Ascending aorta (tissue), 2 donors: ENCODE measurements around the gene ADAMTS2. TPM values are rescaled to one million over a fixed set of nuclear protein-coding genes. Genes with fewer than 3 reads are reported as not detected.

Experiments used
- DNase-seq, 2 donors: peaks; one replicate each; pipeline ENCODE4 v3.0.0-alpha.2; 2019; ENCODE audit warnings: low spot score in 2 of 2
- H3K27ac ChIP-seq, 2 donors: fragments of 200-600 bp; sonication (generic); one replicate each; pipeline ENCODE4 v1.5.1; 2016 to 2017; ENCODE audit warnings: mild to moderate bottlenecking in 1 of 2
- H3K27me3 ChIP-seq: fragments of 200-600 bp; sonication (generic); one replicate; pipeline ENCODE4 v1.5.1; 2017
- H3K36me3 ChIP-seq, 2 donors: fragments of 200-600 bp; sonication (generic); one replicate each; pipeline ENCODE4 v1.5.1; 2016
- H3K4me1 ChIP-seq, 2 donors: fragments of 200-600 bp; sonication (generic); one replicate each; pipeline ENCODE4 v1.5.1; 2016 to 2017; ENCODE audit warnings: mild to moderate bottlenecking in 1 of 2
- H3K4me3 ChIP-seq, 2 donors: fragments of 200-600 bp; sonication (generic); one replicate each; pipeline ENCODE4 v1.5.1; 2016 to 2017; ENCODE audit warnings: mild to moderate bottlenecking in 1 of 2
- H3K9me3 ChIP-seq, 2 donors: fragments of 200-600 bp; sonication (generic); one replicate each; pipeline ENCODE4 v1.5.1; 2016
- intact Hi-C: fragments of 100-400 bp; cut with DNase I; formaldehyde crosslinking; loops from one replicate; pipeline ENCODE4 v1.15.1; 2023
- total RNA-seq: library from RNA; depleted of rRNA; stranded (reverse); fragments of >200 nt; gene quantifications from one replicate; pipeline ENCODE4 v1.1.0, GENCODE V29; 2016
- TF ChIP-seq, protein P1 (sequence below), 3 experiments: fragments of 200-600 bp in 2 of 3; fragments of 450-650 bp in 1 of 3; sonication (generic) in 2 of 3; IDR thresholded peaks; one replicate each; pipeline ENCODE4 v1.5.1; 2016 to 2019; ENCODE audit warnings: antibody characterized with exemption in 3 of 3, mild to moderate bottlenecking in 1 of 3, moderate library complexity in 1 of 3

The ADAMTS2 gene
- total RNA-seq, 1 donor from 2014 or later, result 51.0 TPM

DNA sequence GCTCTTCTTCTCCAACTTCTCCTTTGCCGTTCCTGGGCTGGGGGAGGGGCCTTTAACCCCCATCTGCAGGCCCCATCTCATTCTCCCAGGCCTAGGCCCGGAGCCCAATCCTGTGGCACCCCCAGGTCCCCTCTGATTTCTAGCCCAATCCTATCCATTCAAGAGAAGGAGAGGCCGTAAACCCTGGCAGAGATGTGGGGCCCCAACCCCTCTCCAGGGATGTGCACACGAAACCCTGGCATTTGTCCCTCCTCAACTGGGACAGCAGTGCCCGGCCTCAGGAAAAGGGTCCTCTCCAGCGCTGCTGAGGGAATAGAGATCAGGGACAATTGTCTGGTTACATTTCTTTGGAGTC lies 24.2 kb upstream of the ADAMTS2 start:
- no peak for DNase-seq
- Histone ChIP-seq H3K27ac (no peak overlapping the region), H3K4me1 (no peaks in the 10 kb centered on the region), H3K9me3 (no peaks in the 10 kb centered on the region), H3K4me3 (no peak overlapping the region), H3K27me3 (no peaks in the 10 kb centered on the region), H3K36me3 (no peaks in the 10 kb centered on the region)
- TF ChIP-seq, protein P1, sequence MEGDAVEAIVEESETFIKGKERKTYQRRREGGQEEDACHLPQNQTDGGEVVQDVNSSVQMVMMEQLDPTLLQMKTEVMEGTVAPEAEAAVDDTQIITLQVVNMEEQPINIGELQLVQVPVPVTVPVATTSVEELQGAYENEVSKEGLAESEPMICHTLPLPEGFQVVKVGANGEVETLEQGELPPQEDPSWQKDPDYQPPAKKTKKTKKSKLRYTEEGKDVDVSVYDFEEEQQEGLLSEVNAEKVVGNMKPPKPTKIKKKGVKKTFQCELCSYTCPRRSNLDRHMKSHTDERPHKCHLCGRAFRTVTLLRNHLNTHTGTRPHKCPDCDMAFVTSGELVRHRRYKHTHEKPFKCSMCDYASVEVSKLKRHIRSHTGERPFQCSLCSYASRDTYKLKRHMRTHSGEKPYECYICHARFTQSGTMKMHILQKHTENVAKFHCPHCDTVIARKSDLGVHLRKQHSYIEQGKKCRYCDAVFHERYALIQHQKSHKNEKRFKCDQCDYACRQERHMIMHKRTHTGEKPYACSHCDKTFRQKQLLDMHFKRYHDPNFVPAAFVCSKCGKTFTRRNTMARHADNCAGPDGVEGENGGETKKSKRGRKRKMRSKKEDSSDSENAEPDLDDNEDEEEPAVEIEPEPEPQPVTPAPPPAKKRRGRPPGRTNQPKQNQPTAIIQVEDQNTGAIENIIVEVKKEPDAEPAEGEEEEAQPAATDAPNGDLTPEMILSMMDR (IDR thresholded peaks at IDR 0.05), result no peak
- intact Hi-C loops, result no loop called here

GRCh38 chr5:179368806-179369529 lies 23.7 kb upstream of the ADAMTS2 start:
- DNase-seq, result no peak
- no peaks in the 10 kb centered on the region for H3K36me3 ChIP-seq
- intact Hi-C loops, result no loop called here

DNA sequence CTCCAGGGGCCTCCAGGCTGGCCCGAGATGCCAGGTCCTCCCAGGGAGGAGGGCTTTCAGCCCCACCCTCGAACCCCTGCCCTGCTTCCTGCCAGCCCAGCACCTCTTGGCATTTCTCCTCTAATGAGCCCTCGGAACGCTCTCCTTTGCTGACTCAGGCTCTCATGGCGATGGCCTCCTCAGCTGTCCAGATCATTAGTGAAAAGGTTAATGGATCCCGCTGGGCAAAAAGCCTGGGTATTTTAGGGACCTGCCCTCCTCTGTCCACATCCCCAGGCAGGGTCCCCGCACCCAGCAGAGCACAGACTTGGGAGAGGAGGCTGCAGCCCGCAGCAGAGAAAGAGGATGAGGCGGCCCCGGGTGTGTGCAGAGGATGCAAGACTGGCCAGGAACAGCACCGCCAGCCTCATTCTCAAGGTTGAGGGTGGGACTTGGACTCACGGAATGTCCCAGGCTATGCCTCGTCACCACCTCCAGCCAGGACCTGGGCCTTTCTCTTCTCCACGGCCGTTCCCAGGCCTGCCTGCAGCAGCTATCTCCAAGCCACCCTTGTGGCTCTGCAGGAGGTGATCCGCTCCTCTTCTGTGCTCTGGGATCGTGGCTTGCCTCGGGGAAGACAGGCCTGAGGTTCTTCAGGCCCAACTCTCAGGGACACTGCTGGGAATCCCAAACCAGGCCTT lies 23.0 kb upstream of the ADAMTS2 start:
- no peak overlapping the region for H3K4me3 ChIP-seq
- TF ChIP-seq, protein P1 (IDR thresholded peaks at IDR 0.05), result no peak
- no peak for DNase-seq

More at GRCh38 chr5:179368806-179369529, 23.7 kb upstream of the ADAMTS2 start:
- H3K4me1 ChIP-seq, result no peaks in the 10 kb centered on the region
- H3K4me3 ChIP-seq, result no peak overlapping the region
- no peak overlapping the region for H3K27ac ChIP-seq
- no peaks in the 10 kb centered on the region for H3K9me3 ChIP-seq
- TF ChIP-seq, protein P1 (IDR thresholded peaks at IDR 0.05), result no peak
- H3K27me3 ChIP-seq, result no peaks in the 10 kb centered on the region

GRCh38 chr5:179367491-179367890 lies 22.2 kb upstream of the ADAMTS2 start:
- DNase-seq, result no peak
- H3K36me3 ChIP-seq, result no peaks in the 10 kb centered on the region
- no peaks in the 10 kb centered on the region for H3K27me3 ChIP-seq
- intact Hi-C loops, result no loop called here
- H3K9me3 ChIP-seq, result no peaks in the 10 kb centered on the region
- TF ChIP-seq, protein P1 (IDR thresholded peaks at IDR 0.05), result no peak
- no peak overlapping the region for H3K27ac ChIP-seq
- no peak overlapping the region for H3K4me3 ChIP-seq
- H3K4me1 ChIP-seq, result no peaks in the 10 kb centered on the region

More for the DNA sequence above, 23.0 kb upstream of the ADAMTS2 start:
- H3K36me3 ChIP-seq, result no peaks in the 10 kb centered on the region
- intact Hi-C loops, result no loop called here
- H3K27ac ChIP-seq, result no peak overlapping the region
- H3K9me3 ChIP-seq, result no peaks in the 10 kb centered on the region
- H3K27me3 ChIP-seq, result no peaks in the 10 kb centered on the region
- H3K4me1 ChIP-seq, result no peaks in the 10 kb centered on the region

DNA sequence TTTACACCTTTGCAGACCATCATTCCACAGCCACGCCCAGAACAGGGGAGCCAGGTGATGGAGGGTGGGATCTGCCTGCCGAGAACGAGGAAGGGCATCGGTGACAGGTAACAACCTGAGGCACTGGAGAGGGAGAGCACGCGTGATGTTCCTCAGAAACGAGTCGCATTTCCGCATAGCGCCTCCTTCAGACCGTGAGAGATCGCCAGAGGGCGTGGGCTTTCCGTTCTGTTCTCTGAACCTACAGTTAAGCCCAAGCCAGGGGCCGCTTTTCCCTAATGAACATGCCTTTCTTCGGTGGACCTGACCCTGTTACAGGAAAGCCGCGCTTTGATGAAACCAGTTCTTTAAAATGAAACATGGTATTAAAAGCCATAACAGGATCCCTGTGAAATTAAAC lies 17.1 kb upstream of the ADAMTS2 start:
- no peaks in the 10 kb centered on the region for H3K4me1 ChIP-seq
- H3K36me3 ChIP-seq, result no peaks in the 10 kb centered on the region
- no peaks in the 10 kb centered on the region for H3K9me3 ChIP-seq
- no peak overlapping the region for H3K27ac ChIP-seq
- intact Hi-C loops, result no loop called here
- no peak overlapping the region for H3K4me3 ChIP-seq
- no peak for DNase-seq
- TF ChIP-seq, protein P1 (IDR thresholded peaks at IDR 0.05), result no peak
- no peaks in the 10 kb centered on the region for H3K27me3 ChIP-seq
